Measurements from ENCODE around the gene GNRHR. TPM values are rescaled to one million over a fixed set of nuclear protein-coding genes. Genes with fewer than 3 reads are reported as not detected.

Gene GNRHR
- polyA plus RNA-seq (2012; rRNA removed): 0.02 and 0.06 TPM in 2 replicates
- polyA plus RNA-seq (2012; cell fraction: cytosol; rRNA removed): 0.04 and 0.06 TPM in 2 replicates
- 0.08 and 0.14 TPM in 2 replicates for polyA plus RNA-seq (2012; cell fraction: nucleus; rRNA removed)

GRCh38 chr4:67754288-67754687 lies at the start of gene GNRHR:
Gene GNRHR (minus strand): TSS chr4:67754388. CDS start chr4:67754335, 53 bp downstream.
- WGBS (ENCODE audit: low lambda C conversion rate): 86% methylated on average over 3 of the region's 3 CpGs
- no peak within 1 kb of the TSS for H3K4me3 ChIP-seq (ENCODE audit: low read depth in 2 of 2, low read length in 1 of 2)
- TF ChIP-seq MXI1 (IDR thresholded peaks at IDR 0.05; ENCODE audit: low read depth, low read length) (no peak), YY1 (IDR thresholded peaks at IDR 0.05; ENCODE audit: low read depth) (no peak), SMC3 (IDR thresholded peaks at IDR 0.05; ENCODE audit: low read depth, low read length) (no peak), FOXJ3 (CRISPR knock-in tag; IDR thresholded peaks at IDR 0.05) (no peak), SIN3A (IDR thresholded peaks at IDR 0.05; ENCODE audit: borderline replicate concordance, low read depth, low read length) (no peak)
- no peaks in the 10 kb centered on the region for H3K9me2 ChIP-seq
- no peaks in the 10 kb centered on the region for H3K36me3 ChIP-seq (replicated peaks in 1 of 2; ENCODE audit: control insufficient read depth in 1 of 2, insufficient read depth in 2 of 2, low read length in 1 of 2)
- H3K9ac ChIP-seq: no peak within 1 kb of the TSS
- H4K20me1 ChIP-seq (ENCODE audit: insufficient read depth): no peaks in the 10 kb centered on the region
- DNase-seq: no peak
- ChIA-PET POLR2A (no interaction called here), CTCF (interaction anchor here (0.9 to 4.4 kb wide), 2 partner anchors 8 to 16 kb away, joined by 3 to 31 read pairs; no protein-coding TSS in a partner anchor)
- H3K4me2 ChIP-seq: no peak within 1 kb of the TSS
- no peaks in the 10 kb centered on the region for H3K79me2 ChIP-seq (ENCODE audit: insufficient read depth)
- no peaks in the 10 kb centered on the region for H3F3A ChIP-seq (replicated peaks; ENCODE audit: insufficient read depth)
- H3K27me3 ChIP-seq (ENCODE audit: insufficient read depth): no peaks in the 10 kb centered on the region
- no peak within 1 kb of the TSS for H3K27ac ChIP-seq (ENCODE audit: low read depth in 2 of 2, low read length in 1 of 2)
- no peak within 1 kb of the TSS for H2AFZ ChIP-seq (ENCODE audit: low read depth)
- no peaks in the 10 kb centered on the region for H3K9me3 ChIP-seq
- no peaks in the 10 kb centered on the region; a peak in 1 of 4 replicates for H3K4me1 ChIP-seq (ENCODE audit: control insufficient read depth in 1 of 2, insufficient read depth in 2 of 2, low read depth in 1 of 2, low read length in 1 of 2)

GRCh38 chr4:67796810-67797209 lies 42.6 kb upstream of the GNRHR start:
- Histone ChIP-seq H3K4me2 (no peak overlapping the region), H3K27ac (ENCODE audit: low read depth in 2 of 2, low read length in 1 of 2) (no peak overlapping the region), H3K9ac (no peak overlapping the region), H2AFZ (ENCODE audit: low read depth) (no peak overlapping the region), H3K79me2 (ENCODE audit: insufficient read depth) (no peaks in the 10 kb centered on the region), H3K9me2 (no peaks in the 10 kb centered on the region), H4K20me1 (ENCODE audit: insufficient read depth) (no peaks in the 10 kb centered on the region), H3K9me3 (no peaks in the 10 kb centered on the region), H3K27me3 (ENCODE audit: insufficient read depth) (no peaks in the 10 kb centered on the region), H3F3A (replicated peaks; ENCODE audit: insufficient read depth) (no peaks in the 10 kb centered on the region), H3K36me3 (replicated peaks in 1 of 2; ENCODE audit: control insufficient read depth in 1 of 2, insufficient read depth in 2 of 2, low read length in 1 of 2) (no peaks in the 10 kb centered on the region), H3K4me1 (ENCODE audit: control insufficient read depth in 1 of 2, insufficient read depth in 2 of 2, low read depth in 1 of 2, low read length in 1 of 2) (no peaks in the 10 kb centered on the region), H3K4me3 (ENCODE audit: low read depth in 2 of 2, low read length in 1 of 2) (no peak overlapping the region)
- no peak for TF ChIP-seq TCF12 (IDR thresholded peaks at IDR 0.05)
- TF ChIP-seq RCOR1 (IDR thresholded peaks at IDR 0.05; ENCODE audit: low read length): no peak
- no peak for TF ChIP-seq POLR2AphosphoS5 (IDR thresholded peaks at IDR 0.05; ENCODE audit: low read depth, low read length)
- TF ChIP-seq CTCF (IDR thresholded peaks at IDR 0.05): no peak
- no peak for TF ChIP-seq RAD21 (IDR thresholded peaks at IDR 0.05; ENCODE audit: low read length)
- TF ChIP-seq NRF1 (IDR thresholded peaks at IDR 0.05; ENCODE audit: low read depth, low read length): no peak
- no peak for TF ChIP-seq GABPA (IDR thresholded peaks at IDR 0.05; ENCODE audit: low read depth)
- TF ChIP-seq TEAD4 (IDR thresholded peaks at IDR 0.05; ENCODE audit: borderline replicate concordance, insufficient read depth): no peak
- TF ChIP-seq MEF2A (IDR thresholded peaks at IDR 0.05; ENCODE audit: borderline replicate concordance, low read depth): no peak
- TF ChIP-seq MXI1 (IDR thresholded peaks at IDR 0.05; ENCODE audit: low read depth, low read length): no peak
- no peak for TF ChIP-seq JUND (IDR thresholded peaks at IDR 0.05)
- TF ChIP-seq ELF1 (IDR thresholded peaks at IDR 0.05): no peak
- TF ChIP-seq SMC3 (IDR thresholded peaks at IDR 0.05; ENCODE audit: low read depth, low read length): no peak
- TF ChIP-seq USF1 (IDR thresholded peaks at IDR 0.05; ENCODE audit: borderline replicate concordance, low read depth): no peak
- no peak for TF ChIP-seq RFX5 (IDR thresholded peaks at IDR 0.05; ENCODE audit: low read length)
- no peak for TF ChIP-seq TAF1 (IDR thresholded peaks at IDR 0.05; ENCODE audit: borderline replicate concordance, low read depth, low read length)
- TF ChIP-seq YY1 (IDR thresholded peaks at IDR 0.05; ENCODE audit: low read depth): no peak
- DNase-seq: no peak
- ChIA-PET POLR2A (no interaction called here), CTCF (no interaction called here)

All from SK-N-SH (cell line).